ENCODE measurements around the gene FAM110C.

GRCh38 chr2:85761-86160 lies 39.5 kb upstream of the FAM110C start:
- TF ChIP-seq POLR2AphosphoS5 (IDR thresholded peaks at IDR 0.05) (no peak), CTCF (IDR thresholded peaks at IDR 0.05) (no peak)

Data from transverse colon (tissue), 4 donors.